B cell (primary cell): ENCODE measurements around the gene MTMR8. TPM values are rescaled to one million over a fixed set of nuclear protein-coding genes. Genes with fewer than 3 reads are reported as not detected.

Experiments used
- ATAC-seq: fragments of 200-7000 bp; cut with Tn5 transposase; one replicate; pipeline ENCODE4 v1.10.0; 2021; ENCODE audit warnings: low read depth, mild to moderate bottlenecking, moderate number of reproducible peaks, moderate library complexity
- CTCF ChIA-PET: fragments of 350-600 bp; sonication (Branson Sonifier 250); formaldehyde crosslinking; loops from one replicate; lab custom pipeline; 2021; ENCODE audit warnings: antibody characterized with exemption, inconsistent platforms; lab: Charles Lee
- POLR2A ChIA-PET: fragments of 350-600 bp; sonication (Branson Sonifier 250); formaldehyde crosslinking; loops from one replicate; lab custom pipeline; 2021; ENCODE audit warnings: antibody characterized with exemption; lab: Charles Lee
- DNase-seq: peaks from one replicate; pipeline ENCODE4 v3.0.0; 2013
- H2AFZ ChIP-seq: 2 replicates; pipeline ENCODE4 v1.6.1; 2012; ENCODE audit warnings: mild to moderate bottlenecking, low read depth, low read length; ENCODE audit not compliant: insufficient read depth, poor library complexity, severe bottlenecking
- H3K27ac ChIP-seq, 2 donors: 1 replicate in 1 of 2; 2 replicates in 1 of 2; pipeline ENCODE4 v1.5.1; 2012 to 2013; ENCODE audit warnings: low read length in 2 of 2, mild to moderate bottlenecking in 2 of 2, moderate library complexity in 1 of 2
- H3K27me3 ChIP-seq, 4 experiments: fragments of 200-600 bp in 1 of 4; sonication (generic) in 1 of 4; replicated peaks in 1 of 4; 1 replicate in 2 of 4; 2 replicates in 2 of 4; pipeline versions ENCODE4 v1.6.1 to v1.7.0; 2013 to 2016; ENCODE audit warnings: low read length in 3 of 4, mild to moderate bottlenecking in 2 of 4, mixed read lengths in 1 of 4, moderate library complexity in 1 of 4; ENCODE audit not compliant: insufficient read depth in 4 of 4, control insufficient read depth in 3 of 4; ENCODE audit errors: control extremely low read depth in 1 of 4
- H3K36me3 ChIP-seq, 2 experiments: replicated peaks in 1 of 2; 1 replicate in 1 of 2; 2 replicates in 1 of 2; pipeline versions ENCODE4 v1.6.1 to v1.7.1; 2013; ENCODE audit warnings: low read length in 1 of 2; ENCODE audit not compliant: insufficient read depth in 2 of 2, control insufficient read depth in 1 of 2; ENCODE audit errors: control extremely low read depth in 1 of 2, extremely low read depth in 1 of 2
- H3K4me1 ChIP-seq, 2 donors: fragments of 200-600 bp in 1 of 2; sonication (generic) in 1 of 2; 1 replicate in 1 of 2; 2 replicates in 1 of 2; pipeline versions ENCODE4 v1.5.1 to v1.6.1; 2013 to 2017; ENCODE audit warnings: low read length in 2 of 2; ENCODE audit not compliant: control insufficient read depth in 2 of 2, insufficient read depth in 2 of 2
- H3K4me2 ChIP-seq: replicated peaks from 2 replicates; pipeline ENCODE3; 2012; ENCODE audit warnings: mild to moderate bottlenecking, low read depth, low read length; ENCODE audit not compliant: poor library complexity, severe bottlenecking
- H3K4me3 ChIP-seq, 5 experiments: fragments of 200-600 bp in 1 of 5; sonication (generic) in 1 of 5; 1 replicate in 3 of 5; 2 replicates in 2 of 5; pipeline versions ENCODE4 v1.5.1 to v1.7.0; 2011 to 2016; ENCODE audit warnings: low read length in 4 of 5, mild to moderate bottlenecking in 4 of 5, low read depth in 2 of 5, control low read depth in 1 of 5, moderate library complexity in 1 of 5; ENCODE audit not compliant: insufficient read depth in 1 of 5; ENCODE audit errors: control extremely low read depth in 1 of 5, extremely low read depth in 1 of 5
- H3K79me2 ChIP-seq: fragments of 200-600 bp; sonication (generic); one replicate; pipeline ENCODE4 v1.6.0; 2016; ENCODE audit warnings: low read length; ENCODE audit not compliant: control insufficient read depth, insufficient read depth
- H3K9ac ChIP-seq: fragments of 200-600 bp; sonication (generic); 2 replicates; pipeline ENCODE4 v1.6.1; 2017; ENCODE audit warnings: mild to moderate bottlenecking, low read length, moderate library complexity
- H3K9me3 ChIP-seq, 3 donors: one replicate each; pipeline versions ENCODE4 v1.6.1 to v1.7.1; 2013; ENCODE audit warnings: low read length in 2 of 3; ENCODE audit not compliant: control insufficient read depth in 2 of 3, insufficient read depth in 1 of 3; ENCODE audit errors: control extremely low read depth in 1 of 3
- H4K20me1 ChIP-seq: 2 replicates; pipeline ENCODE4 v1.6.0; 2012; ENCODE audit warnings: mild to moderate bottlenecking, low read length; ENCODE audit not compliant: insufficient read depth, control insufficient read depth, poor library complexity, severe bottlenecking
- H3K27ac Mint-ChIP-seq: one replicate; pipeline ENCODE4 v1.8.0; 2021; ENCODE audit warnings: mixed read lengths
- H3K27me3 Mint-ChIP-seq: one replicate; pipeline ENCODE4 v1.8.0; 2021; ENCODE audit warnings: mixed read lengths
- H3K4me1 Mint-ChIP-seq: one replicate; pipeline ENCODE4 v1.8.0; 2021; ENCODE audit warnings: mixed read lengths
- H3K4me3 Mint-ChIP-seq: one replicate; pipeline ENCODE4 v1.8.0; 2021; ENCODE audit warnings: mixed read lengths
- H3K9me3 Mint-ChIP-seq: one replicate; pipeline ENCODE4 v1.8.0; 2022; ENCODE audit warnings: mixed read lengths; ENCODE audit not compliant: insufficient read depth
- EZH2 ChIP-seq: IDR thresholded peaks from 2 replicates; pipeline ENCODE4 v1.6.1; 2012; ENCODE audit warnings: borderline replicate concordance, low read depth, mild to moderate bottlenecking, moderate library complexity, low read length; ENCODE audit not compliant: insufficient read depth, poor library complexity, severe bottlenecking
- WGBS: methylation state at CpG from one replicate; pipeline ENCODE4 v1.1.5; 2013; ENCODE audit warnings: missing lambda C conversion rate; ENCODE audit not compliant: insufficient coverage; 5-methylcytosine and 5-hydroxymethylcytosine counted together
- intact Hi-C: fragments of 100-400 bp; cut with micrococcal nuclease; formaldehyde crosslinking; loops from one replicate; pipeline ENCODE4 v1.10.0; 2022
- polyA plus RNA-seq: library from polyadenylated mRNA; depleted of rRNA; stranded (reverse); fragments of >200 nt; gene quantifications from 2 replicates; pipeline ENCODE4 v1.2.3, GENCODE V29; 2012
- total RNA-seq, 2 donors: library from RNA; stranded (reverse); fragments of 120-200 nt in 1 of 2; gene quantifications; 1 replicate in 1 of 2; 2 replicates in 1 of 2; pipeline versions ENCODE4 v1.2.3 to v1.2.4, GENCODE V29; 2013 to 2022
- TF ChIP-seq, protein P1 (sequence below): fragments of 200-600 bp; IDR thresholded peaks from one replicate; pipeline ENCODE4 v1.8.0; 2022; ENCODE audit warnings: antibody characterized with exemption, mild to moderate bottlenecking

Gene MTMR8
- total and polyA plus RNA-seq, 2 donors (not counting 1 experiment from before 2014, with no cell fraction given): 1.8 to 11.8 TPM

DNA sequence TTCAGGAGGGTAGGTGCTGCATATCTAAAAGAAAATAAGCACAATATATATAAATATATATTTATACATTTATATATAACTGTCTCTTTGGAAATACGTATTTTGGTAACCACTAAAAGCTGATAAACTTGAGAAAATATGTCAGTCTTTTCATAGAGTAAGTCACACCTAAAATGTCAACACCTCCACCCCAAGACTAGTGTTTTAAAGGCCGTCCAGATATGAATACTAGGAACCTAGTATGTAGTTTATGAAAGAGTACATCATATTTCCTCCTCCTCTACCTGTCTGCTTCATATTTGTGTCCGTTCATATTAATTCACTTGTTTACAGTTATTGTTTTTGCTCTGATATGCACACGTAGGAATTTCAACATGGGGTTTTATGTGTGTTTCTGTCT, 45.2 kb downstream of the MTMR8 start:
- Histone ChIP-seq H4K20me1 (no peaks in the 10 kb centered on the region), H3K9ac (no peak overlapping the region), H3K79me2 (no peaks in the 10 kb centered on the region), H3K36me3 (peaks cover 0 to 14% of the 10 kb centered on the region in 2 experiments), H3K4me3 (no peak overlapping the region), H2AFZ (no peak overlapping the region), H3K4me2 (no peak overlapping the region), H3K9me3 (no peaks in the 10 kb centered on the region), H3K27me3 (no peaks in the 10 kb centered on the region), H3K4me1 (no peaks in the 10 kb centered on the region), H3K27ac (no peak overlapping the region)
- H3K27me3 Mint-ChIP-seq: no peaks in the 10 kb centered on the region
- POLR2A ChIA-PET: no interaction called here
- intact Hi-C loops: no loop called here
- no peak overlapping the region for H3K27ac Mint-ChIP-seq
- CTCF ChIA-PET: no interaction called here
- ATAC-seq: no peak
- H3K9me3 Mint-ChIP-seq: no peaks in the 10 kb centered on the region
- WGBS: no CpG with 5 or more reads among the region's 4 CpGs
- H3K4me3 Mint-ChIP-seq: no peak overlapping the region
- no peak for TF ChIP-seq EZH2
- TF ChIP-seq, protein P1, sequence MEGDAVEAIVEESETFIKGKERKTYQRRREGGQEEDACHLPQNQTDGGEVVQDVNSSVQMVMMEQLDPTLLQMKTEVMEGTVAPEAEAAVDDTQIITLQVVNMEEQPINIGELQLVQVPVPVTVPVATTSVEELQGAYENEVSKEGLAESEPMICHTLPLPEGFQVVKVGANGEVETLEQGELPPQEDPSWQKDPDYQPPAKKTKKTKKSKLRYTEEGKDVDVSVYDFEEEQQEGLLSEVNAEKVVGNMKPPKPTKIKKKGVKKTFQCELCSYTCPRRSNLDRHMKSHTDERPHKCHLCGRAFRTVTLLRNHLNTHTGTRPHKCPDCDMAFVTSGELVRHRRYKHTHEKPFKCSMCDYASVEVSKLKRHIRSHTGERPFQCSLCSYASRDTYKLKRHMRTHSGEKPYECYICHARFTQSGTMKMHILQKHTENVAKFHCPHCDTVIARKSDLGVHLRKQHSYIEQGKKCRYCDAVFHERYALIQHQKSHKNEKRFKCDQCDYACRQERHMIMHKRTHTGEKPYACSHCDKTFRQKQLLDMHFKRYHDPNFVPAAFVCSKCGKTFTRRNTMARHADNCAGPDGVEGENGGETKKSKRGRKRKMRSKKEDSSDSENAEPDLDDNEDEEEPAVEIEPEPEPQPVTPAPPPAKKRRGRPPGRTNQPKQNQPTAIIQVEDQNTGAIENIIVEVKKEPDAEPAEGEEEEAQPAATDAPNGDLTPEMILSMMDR: no peak
- no peaks in the 10 kb centered on the region for H3K4me1 Mint-ChIP-seq
- no peak for DNase-seq

- no peaks in the 10 kb centered on the region for H3K27me3 Mint-ChIP-seq
- no CpG with 5 or more reads among the region's 1 CpG for WGBS
Measured at GRCh38 chrX:64342811-64343210, 52.4 kb downstream of the MTMR8 start.

More at GRCh38 chrX:64342811-64343210, 52.4 kb downstream of the MTMR8 start:
- Histone ChIP-seq H3K4me3 (no peak overlapping the region), H3K4me2 (no peak overlapping the region), H3K4me1 (no peaks in the 10 kb centered on the region), H3K79me2 (no peaks in the 10 kb centered on the region), H2AFZ (no peak overlapping the region), H3K9me3 (no peaks in the 10 kb centered on the region), H3K27me3 (no peaks in the 10 kb centered on the region), H3K9ac (no peak overlapping the region), H3K27ac (no peak overlapping the region), H3K36me3 (peaks cover 0 to 9% of the 10 kb centered on the region in 2 experiments), H4K20me1 (no peaks in the 10 kb centered on the region)
- ChIA-PET CTCF (no interaction called here), POLR2A (no interaction called here)
- intact Hi-C loops: no loop called here
- H3K9me3 Mint-ChIP-seq: no peaks in the 10 kb centered on the region
- DNase-seq (no peak), ATAC-seq (no peak)
- no peak overlapping the region for H3K4me3 Mint-ChIP-seq
- H3K27ac Mint-ChIP-seq: no peak overlapping the region
- no peaks in the 10 kb centered on the region for H3K4me1 Mint-ChIP-seq
- TF ChIP-seq, protein P1: no peak
- TF ChIP-seq EZH2: no peak
